GM19395 (cell line): Measurements from ENCODE around the gene AGBL4.
"Not testable (repeated sequence)": the region's sequence is repeated elsewhere in the genome, so short reads cannot be mapped to it uniquely, and the experiment has no call there.

ENCODE experiments used
- ATAC-seq: cut with Tn5 transposase; IDR thresholded peaks from one replicate; pipeline ENCODE4 v1.9.1; 2021; ENCODE audit warnings: mild to moderate bottlenecking, moderate library complexity; ENCODE audit not compliant: unreplicated experiment

AGBL4 gene

DNA sequence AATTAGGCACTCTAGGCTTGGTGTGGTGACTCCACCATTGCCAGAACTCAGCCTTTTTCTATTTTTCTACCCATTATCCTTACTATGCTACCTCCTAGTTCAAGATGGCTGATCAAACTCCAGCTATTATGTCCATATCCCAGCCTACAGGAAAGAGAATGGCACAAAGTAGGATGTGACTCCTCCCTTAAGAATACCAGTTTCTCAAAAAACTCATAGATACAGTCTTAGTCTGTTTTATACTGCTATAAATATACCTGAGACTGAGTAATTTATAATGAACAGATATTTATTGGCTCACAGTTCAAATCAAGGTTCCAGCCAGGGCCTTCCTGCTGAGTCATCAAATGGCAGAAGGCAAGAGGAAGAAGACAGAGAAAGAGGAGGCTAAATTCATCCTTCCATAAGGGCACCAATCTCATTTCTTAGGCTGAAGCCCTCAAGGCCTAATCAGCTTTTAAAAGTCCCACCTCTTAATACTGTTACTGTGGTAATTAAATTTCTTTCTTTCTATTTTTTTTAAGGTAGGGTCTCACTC lies 704.3 kb downstream of the AGBL4 start:
- ATAC-seq = no peak

DNA sequence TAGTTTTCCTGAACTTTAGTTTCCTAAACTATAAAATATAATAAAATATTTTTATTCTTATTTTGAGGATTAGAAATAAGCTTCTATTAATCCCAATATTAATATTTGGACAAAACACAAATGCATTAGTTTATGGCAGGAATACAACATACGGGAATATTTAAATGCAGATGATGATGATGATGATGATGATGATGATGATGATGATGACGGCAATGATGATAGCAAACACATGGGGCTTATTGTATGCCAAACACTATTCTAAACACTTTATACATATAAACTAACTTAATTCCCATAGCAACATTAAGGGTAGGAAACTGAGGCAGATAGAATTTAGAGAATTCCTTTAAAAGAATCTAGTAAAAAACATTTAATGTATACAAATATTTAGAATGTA lies 705.5 kb downstream of the AGBL4 start:
- ATAC-seq = no peak

DNA sequence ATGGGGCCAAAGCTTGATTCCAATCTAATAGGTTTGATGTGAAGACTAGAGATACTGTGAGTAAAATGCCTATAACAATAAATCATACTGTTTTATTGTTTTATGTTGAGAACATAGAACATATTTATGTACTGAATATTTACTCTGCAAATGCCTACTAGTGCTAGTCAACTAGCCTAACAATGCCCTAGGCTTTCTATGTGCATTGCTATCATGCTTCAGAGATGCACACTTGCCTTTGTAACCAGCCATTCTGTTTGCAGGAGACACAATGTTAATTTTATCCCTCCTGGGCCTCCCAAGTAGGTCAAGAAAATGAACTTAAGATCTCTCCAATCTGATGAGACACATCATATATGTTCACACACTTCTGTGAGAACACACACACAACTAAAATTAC lies 716.3 kb downstream of the AGBL4 start:
- ATAC-seq = no peak

- no peak for ATAC-seq
Measured at GRCh38 chr1:49306507-49307070, 717.2 kb downstream of the AGBL4 start.

DNA sequence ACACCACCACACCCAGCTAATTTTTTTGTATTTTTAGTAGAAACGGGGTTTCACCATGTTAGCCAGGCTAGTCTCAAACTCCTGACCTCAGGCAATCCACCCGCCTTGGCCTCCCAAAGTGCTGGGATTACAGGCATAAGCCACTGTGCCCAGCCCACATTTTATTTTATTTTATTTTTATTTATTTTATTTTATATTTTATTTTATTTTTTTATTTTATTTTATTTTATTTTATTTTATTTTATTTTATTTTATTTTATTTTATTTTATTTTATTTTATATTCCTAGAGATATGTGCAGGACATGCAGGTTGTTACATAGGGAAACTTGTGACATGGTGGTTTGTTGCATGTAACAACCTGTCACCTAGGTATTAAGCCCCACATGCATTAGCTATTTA lies 721.4 kb downstream of the AGBL4 start:
- not testable (repeated sequence) for ATAC-seq

DNA sequence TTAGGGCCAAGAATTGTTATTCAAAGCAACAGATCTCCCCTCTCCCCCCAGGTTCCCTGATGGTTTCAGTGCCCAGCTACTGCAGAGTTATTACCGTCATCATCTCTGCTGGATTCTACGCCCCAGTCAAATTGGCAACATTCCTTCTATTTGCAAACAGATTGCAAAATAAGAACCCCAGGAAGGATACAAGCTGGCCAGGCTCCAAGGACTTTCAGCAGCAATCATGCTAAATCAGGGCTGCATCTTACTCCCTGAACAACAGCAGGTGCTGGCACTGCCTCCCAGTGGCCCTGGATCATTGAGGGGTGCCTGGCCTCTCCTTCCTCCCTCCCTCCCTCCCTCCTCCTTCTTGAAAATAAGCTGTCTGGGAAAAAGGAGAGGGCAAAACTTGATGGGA lies 725.5 kb downstream of the AGBL4 start:
- ATAC-seq = no peak

DNA sequence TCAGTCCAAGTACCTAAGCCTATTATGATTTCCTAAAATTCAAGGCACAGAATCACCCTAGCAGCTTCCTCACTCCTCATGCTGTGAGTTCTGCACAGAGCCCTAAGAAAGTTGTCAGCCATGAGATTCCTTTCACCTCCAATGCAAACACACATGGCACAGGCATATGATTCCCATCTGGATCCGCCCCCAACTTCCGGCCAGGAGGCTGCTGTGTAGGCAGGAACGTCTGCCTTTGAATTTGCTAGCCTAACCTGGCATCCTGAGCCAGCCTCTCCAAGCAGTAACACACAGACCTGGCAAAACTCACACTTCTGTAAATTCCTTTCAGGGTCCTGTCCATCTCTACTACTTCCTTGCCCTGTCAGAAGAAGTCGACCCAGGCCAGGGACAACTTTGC lies 726.0 kb downstream of the AGBL4 start:
- no peak for ATAC-seq

DNA sequence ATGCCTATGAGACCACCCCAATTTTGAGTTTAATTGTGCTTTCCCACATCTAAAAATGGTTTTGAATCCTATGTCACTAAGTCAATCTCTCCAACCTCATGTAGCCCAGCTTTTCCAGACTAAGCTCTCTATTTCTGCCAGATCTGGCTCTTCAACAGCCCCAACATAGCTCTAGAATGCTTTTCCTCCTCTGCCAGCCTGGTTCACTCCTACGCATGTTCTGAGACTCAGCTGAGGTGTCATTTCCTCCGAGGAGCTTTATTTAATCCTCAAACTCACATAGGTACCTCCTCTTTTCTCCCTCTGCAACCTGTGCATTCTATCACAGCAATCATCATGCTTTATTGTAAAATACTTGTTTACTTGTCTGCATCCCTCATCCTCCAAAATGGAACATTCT lies 729.2 kb downstream of the AGBL4 start:
- ATAC-seq = no peak

DNA sequence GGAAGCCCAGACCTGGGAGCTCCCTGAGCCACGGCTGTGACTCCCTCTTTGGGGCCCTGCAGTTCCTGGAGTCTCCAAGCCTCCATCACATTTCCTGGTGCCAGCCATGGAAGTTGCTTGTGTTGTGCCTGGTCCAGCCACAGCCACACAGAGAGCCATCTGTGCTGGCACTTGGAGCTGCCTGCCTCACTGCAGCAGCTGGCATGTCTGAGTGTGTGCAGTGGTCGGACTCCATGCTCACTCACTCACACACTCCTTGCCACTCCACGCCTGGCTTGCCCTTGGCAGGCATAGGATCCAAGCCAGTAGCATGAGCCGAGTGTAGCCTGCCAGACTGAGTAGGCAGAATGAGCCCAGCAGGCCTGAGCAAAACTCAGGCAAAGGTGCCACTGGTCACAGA lies 730.7 kb downstream of the AGBL4 start:
- no peak for ATAC-seq

DNA sequence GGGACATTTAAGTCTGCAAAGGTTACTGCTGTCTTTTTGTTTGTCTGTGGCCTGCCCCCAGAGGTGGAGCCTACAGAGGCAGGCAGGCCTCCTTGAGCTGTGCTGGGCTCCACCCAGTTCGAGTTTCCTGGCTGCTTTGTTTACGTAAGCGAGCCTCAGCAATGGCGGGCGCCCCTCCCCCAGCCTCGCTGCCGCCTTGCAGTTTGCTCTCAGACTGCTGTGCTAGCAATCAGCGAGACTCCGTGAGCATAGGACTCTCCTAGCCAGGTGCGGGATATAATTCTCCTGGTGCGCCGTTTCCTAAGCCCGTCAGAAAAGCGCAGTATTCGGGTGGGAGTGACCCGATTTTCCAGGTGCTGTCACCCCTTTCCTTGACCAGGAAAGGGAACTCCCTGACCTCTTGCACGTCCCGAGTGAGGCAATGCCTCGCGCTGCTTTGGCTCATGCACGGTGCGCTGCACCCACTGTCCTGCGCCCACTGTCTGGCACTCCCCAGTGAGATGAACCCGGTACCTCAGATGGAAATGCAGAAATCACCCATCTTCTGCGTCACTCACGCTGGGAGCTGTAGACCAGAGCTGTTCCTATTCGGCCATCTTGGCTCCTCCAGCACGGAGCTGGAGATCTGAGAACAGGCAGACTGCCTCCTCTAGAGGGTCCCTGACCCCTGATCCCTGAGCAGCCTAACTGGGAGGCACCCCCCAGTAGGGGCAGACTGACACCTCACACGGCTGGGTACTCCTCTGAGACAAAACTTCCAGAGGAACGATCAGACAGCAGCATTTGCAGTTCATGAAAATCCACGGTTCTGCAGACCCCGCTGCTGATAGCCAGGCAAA lies 766.3 kb downstream of the AGBL4 start:
- not testable (repeated sequence) for ATAC-seq

DNA sequence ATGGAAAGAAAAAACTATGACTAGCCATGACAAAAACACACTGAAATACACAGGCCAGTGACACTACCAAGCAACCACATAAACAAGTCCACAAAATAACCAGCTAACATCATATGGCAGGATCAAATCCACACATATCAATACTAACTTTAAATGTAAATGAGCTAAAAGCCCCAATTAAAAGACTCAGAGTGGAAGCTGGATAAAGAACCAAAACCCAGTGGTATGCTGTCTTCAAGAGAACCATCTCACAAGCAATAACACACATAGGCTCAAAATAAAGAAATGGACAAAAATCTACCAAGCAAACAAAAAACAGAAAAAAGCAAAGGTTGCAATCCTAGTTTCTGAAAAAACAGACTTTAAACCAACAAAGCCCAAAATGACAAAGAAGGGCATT lies 770.8 kb downstream of the AGBL4 start:
- no peak for ATAC-seq

DNA sequence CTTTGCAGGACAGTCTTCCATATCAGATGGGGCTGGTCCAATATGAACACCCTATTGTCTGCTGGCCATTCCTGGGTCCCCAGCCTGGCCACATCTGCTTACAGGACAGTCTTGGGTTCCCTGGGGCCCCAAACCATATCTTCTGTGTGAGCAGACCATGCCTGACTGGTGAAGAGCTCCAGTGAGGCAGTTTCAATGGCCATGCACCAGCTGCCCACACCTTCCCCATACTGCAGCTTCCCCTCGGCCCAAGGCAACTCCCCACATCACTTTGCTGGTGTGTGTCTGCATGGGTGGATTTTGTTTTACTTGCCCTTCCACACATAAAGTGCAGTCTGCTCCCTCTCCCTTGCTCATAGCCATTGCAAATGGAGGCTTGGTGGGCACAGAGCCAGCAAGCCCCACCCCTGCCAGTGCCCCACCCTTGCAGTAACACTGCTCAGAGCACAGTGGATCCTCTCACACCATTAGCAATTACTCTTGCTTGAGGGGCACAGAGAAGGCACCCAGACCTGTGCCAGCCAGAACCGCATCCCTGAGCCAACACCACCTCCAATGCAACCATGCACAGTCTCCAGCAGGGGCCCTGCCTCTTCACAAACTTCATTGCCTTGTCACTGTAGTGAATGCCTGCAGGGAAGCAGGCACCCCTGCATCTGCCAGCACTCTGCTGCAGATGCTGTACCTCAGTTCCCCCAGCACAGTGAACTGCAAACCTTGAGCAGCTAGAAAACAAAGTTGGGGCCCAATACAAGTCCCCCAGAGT lies 772.6 kb downstream of the AGBL4 start:
- no peak for ATAC-seq

- ATAC-seq = no peak
Measured at GRCh38 chr1:49240709-49241221, 783.0 kb downstream of the AGBL4 start.

DNA sequence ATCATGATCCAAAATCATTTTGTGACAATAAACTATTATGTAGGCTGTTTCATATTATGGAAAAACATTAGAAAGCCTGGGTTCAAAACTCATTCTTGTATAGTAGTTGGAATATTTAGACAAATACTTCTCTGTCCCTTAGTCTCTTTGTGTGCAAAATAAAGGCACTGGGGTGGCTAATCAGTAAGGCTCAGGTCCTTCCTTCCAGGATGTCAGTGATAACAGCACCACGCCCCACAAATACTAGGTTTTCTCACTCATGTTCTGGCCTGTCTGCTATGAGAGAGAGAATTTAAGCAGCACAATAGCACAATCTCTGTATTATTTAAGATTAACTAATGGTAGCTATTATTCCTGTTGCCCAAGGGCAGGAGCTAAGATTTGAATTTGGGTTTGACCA lies 788.8 kb downstream of the AGBL4 start:
- ATAC-seq = no peak

DNA sequence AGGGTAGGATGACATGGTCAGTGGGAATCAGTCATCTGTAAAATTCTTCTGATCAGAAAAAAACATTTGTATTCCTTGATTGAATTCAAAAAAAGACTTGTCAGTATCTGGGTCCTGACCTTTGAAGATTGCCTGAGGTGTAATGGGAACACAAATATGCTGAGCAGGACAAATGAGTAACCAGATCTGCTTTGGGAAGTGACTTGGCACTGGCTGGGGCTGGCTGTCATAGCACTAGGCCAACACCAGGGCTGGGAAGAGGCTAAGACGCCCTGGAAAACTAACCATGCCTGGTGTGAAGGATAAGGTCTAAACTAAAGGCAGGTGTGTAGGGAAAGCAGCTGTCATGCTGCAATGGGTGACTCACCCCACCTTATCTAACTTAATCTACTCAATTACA lies 794.2 kb downstream of the AGBL4 start:
- ATAC-seq = no peak

DNA sequence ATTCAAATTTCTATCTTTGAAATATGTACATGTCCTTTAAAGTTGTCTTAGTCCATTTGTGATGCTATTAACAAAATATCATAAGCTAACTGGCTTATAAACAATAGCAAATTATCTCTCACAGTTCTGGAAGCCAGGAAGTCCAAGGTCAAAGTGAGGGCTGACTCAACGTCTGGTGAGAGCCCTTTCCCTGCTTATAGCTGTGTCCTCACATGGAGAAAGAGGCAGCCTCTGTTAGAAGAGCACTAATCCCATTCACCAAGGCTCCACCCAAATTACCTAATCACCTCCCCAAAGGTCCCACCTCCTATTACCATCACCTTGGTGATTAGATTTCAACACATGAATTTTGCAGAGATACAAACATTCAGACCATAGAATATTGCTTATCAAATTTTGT lies 797.0 kb downstream of the AGBL4 start:
- ATAC-seq = no peak

- no peak for ATAC-seq
Measured at GRCh38 chr1:49225464-49225863, 798.3 kb downstream of the AGBL4 start.

GRCh38 chr1:49213301-49213700 lies 810.5 kb downstream of the AGBL4 start:
- no peak for ATAC-seq

GRCh38 chr1:49208712-49209111 lies 815.0 kb downstream of the AGBL4 start:
- no peak for ATAC-seq

- ATAC-seq = no peak
Measured at GRCh38 chr1:49204720-49205119, 819.0 kb downstream of the AGBL4 start.

DNA sequence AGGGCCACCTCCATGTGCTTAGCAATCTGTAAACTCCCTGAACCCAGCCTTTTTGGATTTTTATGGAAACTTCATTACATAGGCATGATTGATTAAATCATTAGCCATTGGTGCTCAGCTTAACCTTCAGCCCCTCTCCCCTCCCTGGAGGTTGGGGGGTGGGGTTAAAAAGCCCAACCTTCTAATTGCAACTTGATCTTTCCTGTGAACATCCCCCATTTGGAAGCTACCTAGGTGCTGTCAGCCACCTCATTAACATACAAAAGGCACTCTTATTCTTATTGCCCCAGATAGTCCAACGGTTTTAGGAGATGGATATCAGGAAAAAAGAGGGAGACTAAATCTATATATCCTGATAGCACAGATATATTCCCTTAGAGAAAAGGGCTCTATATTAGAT lies 823.0 kb downstream of the AGBL4 start:
- ATAC-seq = no peak

DNA sequence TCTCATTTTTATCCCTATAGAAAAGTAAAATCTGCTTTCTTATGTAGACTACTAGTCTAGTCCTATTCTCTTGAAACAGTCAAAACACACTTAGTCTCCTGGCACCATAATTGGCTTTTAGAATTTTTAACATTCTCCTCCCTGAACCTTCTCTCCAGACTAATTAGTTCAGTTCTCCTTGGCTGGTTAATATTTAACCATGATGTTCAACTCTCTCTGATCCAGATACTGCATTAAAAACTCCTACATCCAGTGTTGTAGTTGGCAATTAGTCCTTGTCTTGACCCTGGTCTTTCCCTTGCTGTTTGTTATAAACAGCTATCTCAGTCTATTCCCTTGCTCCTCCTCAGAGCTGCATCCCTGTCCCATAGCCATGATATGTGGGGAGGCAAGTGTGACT lies 824.2 kb downstream of the AGBL4 start:
- ATAC-seq = no peak
